ENCODE results near the gene AHSG.

Gene AHSG

GRCh38 chr3:186599142-186599784 lies 13.6 kb upstream of the AHSG start:
- DNase-seq (ENCODE audit: low read depth), result no peak
- no peak overlapping the region for H3K4me3 ChIP-seq (ENCODE audit: control insufficient read depth, low read depth, low read length)
- TF ChIP-seq CTCF (conservative IDR thresholded peaks at IDR 0.05; ENCODE audit: control insufficient read depth, insufficient read depth, low read depth, low read length), result no peak

GRCh38 chr3:186599785-186600166 lies 13.1 kb upstream of the AHSG start:
- H3K4me3 ChIP-seq (ENCODE audit: control insufficient read depth, low read depth, low read length), result no peak overlapping the region
- TF ChIP-seq CTCF (conservative IDR thresholded peaks at IDR 0.05; ENCODE audit: control insufficient read depth, insufficient read depth, low read depth, low read length), result no peak
- DNase-seq (ENCODE audit: low read depth), result no peak

- DNase-seq (ENCODE audit: low read depth), result no peak
- no peak overlapping the region for H3K4me3 ChIP-seq (ENCODE audit: control insufficient read depth, low read depth, low read length)
- TF ChIP-seq CTCF (conservative IDR thresholded peaks at IDR 0.05; ENCODE audit: control insufficient read depth, insufficient read depth, low read depth, low read length), result no peak
Observed at GRCh38 chr3:186600896-186601295, 12.0 kb upstream of the AHSG start.

GRCh38 chr3:186603159-186603558 lies 9.7 kb upstream of the AHSG start:
- TF ChIP-seq CTCF (conservative IDR thresholded peaks at IDR 0.05; ENCODE audit: control insufficient read depth, insufficient read depth, low read depth, low read length), result no peak
- H3K4me3 ChIP-seq (ENCODE audit: control insufficient read depth, low read depth, low read length), result no peak overlapping the region
- no peak for DNase-seq (ENCODE audit: low read depth)

DNA sequence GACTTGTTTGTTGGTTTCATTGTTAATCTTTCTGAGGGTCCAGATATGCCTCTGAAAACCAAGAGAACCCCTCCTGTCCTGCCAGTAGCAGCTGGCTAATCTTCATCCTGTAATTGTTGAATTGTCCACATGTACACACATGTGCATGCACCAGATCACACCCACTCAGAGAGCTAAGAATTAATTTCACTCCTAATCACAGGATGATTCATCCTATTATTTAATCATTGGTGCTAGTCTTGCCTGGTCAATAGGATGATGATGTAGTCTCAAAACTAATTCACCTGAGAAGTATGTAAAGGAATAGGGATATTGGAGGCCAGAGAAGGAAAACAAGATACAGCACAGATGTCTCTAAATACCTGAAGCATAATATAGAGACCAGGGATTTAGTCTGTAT lies 7.8 kb upstream of the AHSG start:
- TF ChIP-seq CTCF (conservative IDR thresholded peaks at IDR 0.05; ENCODE audit: control insufficient read depth, insufficient read depth, low read depth, low read length), result no peak
- no peak overlapping the region for H3K4me3 ChIP-seq (ENCODE audit: control insufficient read depth, low read depth, low read length)
- no peak for DNase-seq (ENCODE audit: low read depth)

DNA sequence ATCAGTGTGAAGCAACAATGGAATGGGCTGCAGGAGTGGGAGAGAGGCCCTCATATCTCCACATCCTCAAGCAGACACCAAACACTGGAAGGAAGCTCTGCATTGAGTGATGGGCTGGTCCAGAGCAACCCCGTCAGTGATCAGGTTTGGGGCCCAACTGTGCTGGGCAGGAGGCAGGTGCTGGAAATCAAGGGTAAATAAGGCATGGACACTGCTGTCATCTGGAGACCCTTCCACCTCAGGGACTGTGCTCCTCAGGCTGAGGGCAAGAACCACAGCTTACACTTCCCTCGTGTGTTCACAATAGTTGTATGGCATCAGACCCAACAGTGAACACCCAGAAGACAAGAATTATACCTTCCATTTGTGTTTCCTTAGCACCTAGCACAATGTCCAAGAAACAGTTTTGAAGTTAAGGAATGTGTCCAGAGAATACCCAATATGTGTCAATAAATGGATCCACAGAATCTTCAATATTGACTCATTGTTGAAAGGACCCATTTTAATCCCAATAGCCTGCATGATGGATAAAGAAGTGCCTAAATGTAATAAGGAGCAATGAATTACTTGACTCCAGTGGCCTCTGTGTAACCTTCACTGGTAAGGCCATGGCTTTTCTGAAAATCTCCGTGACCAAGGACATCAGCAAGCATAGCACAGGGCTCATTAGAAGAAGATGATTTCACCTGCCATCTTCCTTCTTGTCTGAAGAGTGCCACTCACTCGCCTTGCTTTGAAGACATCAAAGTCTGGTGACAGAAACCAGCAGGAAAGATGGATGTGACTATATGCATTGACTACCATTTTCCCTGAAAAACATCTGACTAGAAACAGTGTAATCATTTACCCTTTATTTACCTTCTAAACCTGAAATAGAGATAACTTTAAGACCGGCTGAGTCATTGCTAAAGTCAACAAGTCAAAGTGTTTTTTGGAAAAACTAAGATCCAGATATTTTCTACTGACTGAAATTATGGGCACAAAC lies 7.0 kb upstream of the AHSG start:
- TF ChIP-seq CTCF (conservative IDR thresholded peaks at IDR 0.05; ENCODE audit: control insufficient read depth, insufficient read depth, low read depth, low read length), result no peak
- DNase-seq (ENCODE audit: low read depth), result no peak
- no peak overlapping the region for H3K4me3 ChIP-seq (ENCODE audit: control insufficient read depth, low read depth, low read length)

Data from fibroblast of mammary gland (primary cell).